NCI-H446 (cell line): ENCODE measurements around the gene OR10A3.
"Not testable (repeated sequence)": the region's sequence is repeated elsewhere in the genome, so short reads cannot be mapped to it uniquely, and the experiment has no call there.

Experiments
- DNase-seq, 2 experiments: peaks; one replicate each; lab custom pipeline; 2025; lab: John Stamatoyannopoulos, UW

OR10A3 gene

DNA sequence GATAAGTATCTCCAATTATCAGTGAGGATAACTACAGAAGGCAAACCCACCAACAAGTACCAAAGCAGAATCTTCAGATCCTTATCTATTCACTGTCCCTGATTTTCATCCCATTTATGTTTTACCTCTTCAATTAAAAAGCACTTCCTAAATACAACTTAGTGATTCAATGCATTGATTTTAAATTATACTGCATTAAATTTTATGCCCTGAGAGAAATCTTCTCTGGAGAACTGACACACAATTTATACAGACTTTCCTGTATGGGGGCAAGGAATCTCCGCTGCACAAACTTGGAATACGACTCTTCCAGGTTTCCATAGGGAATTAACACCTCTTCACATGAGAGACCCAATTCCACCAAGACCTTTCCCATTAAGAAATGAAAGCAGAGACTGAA is at the start of gene OR10A3:
Gene OR10A3 (minus strand): TSS at position 101 of the 400 bp plus-strand sequence. CDS start 2,188 bp downstream, outside the sequence.
- DNase-seq: no peak

DNA sequence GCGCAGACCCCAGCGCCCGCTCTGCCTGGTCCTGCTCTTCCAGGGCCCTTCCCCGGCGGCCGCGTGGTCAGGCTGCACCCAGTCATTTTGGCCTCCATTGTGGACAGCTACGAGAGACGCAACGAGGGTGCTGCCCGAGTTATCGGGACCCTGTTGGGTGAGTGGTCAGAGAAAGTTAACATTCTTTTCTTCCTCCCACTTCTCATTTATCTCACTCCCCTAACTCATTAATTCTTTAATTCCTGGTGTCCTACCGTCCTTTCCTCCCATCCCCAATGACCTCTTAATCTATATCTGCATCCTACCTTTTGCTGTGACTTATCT is 46.0 kb upstream of the OR10A3 start:
- DNase-seq: not testable (repeated sequence)

- peak; percentile 99 to 100 for DNase-seq
Measured at GRCh38 chr11:7986768-7987559, 45.5 kb upstream of the OR10A3 start, which contains the start of gene EIF3F. Gene EIF3F, plus strand, starts transcription at chr11:7987337. Its CDS starts 16 bp downstream, at chr11:7987353.

DNA sequence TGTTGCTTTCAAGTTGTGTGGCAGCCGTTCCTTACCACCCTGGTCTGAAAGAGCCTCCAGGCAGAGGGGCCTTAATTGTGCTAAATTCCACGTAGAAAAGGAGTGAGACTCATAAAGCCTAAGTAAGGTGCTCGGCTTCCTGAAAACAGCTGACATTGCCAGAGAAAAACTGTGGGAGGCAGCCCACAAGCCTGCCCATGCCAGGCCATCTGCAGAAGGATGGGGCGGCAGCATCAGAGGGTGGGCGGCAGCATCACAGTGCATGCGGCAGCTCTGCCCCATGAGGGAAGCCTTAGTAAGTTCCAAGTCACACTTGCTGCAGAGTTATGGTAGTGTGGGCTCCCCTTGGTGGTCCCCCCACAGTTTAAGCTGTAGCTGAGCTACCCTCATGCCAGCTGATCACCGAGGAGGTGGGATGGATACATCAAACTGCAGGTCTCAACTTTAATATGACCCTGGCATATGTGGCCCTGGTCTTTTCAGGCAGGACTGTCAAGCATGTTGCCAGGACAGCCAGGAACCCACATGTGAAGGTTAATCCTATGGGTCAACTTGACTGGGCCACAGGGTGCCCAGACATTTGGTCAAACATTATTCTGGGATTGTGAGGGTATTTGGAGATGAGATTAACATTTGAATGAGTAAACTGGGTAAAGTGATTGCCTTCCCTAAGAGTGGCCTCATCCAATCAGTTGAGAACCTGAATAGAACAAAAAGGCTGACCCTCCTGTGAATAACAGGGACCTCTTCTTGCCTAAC is 42.5 kb upstream of the OR10A3 start:
- DNase-seq: no peak

DNA sequence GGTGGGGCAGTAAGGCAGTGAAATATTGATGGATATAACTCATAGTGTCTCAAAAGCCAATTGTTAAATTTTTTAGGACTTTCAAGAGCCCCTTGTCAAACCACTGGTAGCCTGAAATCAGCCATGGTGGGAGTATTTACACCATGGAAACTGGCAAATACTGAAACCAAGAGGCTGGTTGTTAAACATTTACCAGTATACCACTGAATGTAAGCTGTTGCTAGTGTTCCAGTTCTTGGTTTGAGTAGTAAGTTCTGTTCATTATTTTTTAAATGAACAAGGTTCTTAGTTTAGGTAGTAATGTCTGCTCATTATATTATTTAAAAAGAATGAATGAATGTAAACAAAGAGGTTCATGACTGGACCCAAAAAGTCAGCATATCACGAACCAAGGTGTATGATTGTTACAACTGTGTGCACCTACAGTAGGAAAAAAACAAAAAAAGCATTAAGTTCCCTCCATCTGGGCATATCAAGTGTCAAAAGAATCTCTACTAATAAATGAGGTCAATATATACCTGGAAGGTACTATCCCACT is 41.1 kb upstream of the OR10A3 start:
- no peak for DNase-seq

- DNase-seq: no peak
Measured at GRCh38 chr11:7981619-7982157, 40.2 kb upstream of the OR10A3 start.

GRCh38 chr11:7977232-7977917 is 35.9 kb upstream of the OR10A3 start:
- DNase-seq: no peak

DNA sequence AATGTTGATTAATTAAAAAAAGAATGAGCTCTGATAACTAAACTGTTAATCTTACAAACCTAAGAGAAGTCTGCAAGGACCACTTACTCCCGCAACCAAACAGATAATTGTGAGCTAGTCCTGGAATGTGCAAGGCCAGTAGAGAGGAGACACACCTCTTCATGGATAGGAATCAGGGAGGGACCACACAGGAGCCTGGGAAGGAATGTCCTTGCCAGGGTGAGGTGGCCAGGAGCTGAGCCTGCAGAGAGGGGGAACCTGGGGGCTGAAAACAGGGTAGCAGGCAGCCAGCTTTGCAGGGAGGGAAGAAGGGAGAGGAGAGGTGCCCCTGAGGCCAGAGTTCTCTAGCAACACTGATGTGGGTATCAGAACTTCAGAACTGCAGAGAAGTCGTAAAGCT is 33.2 kb upstream of the OR10A3 start:
- DNase-seq: no peak

DNA sequence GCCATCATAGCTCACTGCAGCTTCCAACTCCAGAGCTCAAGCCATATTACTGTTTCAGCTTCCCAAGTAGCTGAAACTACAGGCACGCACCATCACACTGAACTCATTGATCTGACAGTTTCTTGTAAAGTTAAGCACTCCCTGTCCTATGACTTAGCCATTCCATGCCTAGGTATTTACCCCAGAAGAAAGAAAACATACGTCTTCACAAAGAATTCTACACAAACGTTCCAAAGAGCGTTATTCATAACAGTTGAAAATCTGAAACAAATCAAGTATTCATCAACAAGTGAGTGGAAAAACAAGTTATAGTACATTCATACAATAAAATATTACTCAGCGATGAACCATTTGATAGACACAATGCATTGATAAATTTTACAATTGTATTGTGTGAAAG is 31.5 kb upstream of the OR10A3 start:
- no peak for DNase-seq

DNA sequence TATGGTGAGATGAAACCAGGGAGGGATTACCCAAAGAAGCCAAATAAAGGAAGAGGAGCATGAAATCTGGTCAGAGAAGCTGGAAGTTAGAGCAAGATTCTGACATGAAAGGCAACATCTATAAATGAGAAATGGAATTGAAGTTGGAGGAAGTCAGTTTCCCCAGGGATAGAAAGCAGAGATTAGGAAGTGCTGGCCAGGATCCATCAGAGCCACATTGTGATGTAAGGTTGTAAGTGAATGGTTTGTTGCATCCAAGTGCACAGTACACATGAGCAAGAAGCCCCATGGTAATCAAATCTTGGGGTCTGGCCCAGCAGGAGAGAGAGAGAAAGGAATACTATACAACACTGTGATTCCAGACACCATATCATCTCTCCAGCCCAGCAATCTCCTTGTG is 30.3 kb upstream of the OR10A3 start:
- DNase-seq: no peak

DNA sequence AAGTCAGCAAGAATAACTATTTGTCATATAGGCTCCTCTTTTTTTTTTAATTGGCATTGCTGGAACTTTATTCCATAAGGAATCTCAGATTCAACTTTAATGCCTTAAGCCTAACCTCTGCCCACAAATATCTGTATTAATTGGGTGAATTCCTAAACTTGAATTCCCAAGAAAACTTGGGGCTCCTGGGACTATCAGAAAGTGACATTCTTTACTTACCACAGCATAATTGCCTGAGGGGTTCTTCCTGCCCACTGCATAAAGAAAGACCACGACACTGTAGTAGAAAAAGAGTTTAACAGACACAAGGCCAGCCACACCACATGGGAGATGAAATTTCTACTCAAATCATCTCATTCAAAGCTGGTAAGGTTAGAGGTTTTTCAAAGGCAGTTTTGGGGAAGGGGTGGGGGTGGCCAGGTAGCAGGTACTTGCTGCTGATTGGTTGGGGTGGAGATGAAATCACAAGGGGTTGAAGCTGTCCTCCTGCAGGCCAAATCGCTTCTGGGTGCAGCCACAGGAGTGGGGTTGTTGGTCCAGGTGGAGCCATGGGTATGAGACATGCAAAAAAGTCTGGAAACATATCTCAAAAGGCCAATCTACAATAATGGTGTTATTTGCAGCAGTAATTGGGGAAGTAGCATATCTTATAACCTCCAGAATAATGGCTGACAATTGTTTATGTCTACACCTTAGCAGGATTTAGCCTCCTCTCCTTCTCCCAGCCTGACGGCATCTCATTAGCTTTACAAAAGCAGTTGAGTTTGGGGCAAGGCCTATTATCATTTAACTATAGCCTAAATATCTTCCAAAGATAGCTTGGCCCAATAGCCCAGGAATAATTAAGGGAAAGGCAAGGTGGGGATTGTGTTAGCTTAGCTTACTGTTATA is 28.5 kb upstream of the OR10A3 start:
- DNase-seq: no peak

- DNase-seq: no peak
Measured at GRCh38 chr11:7968686-7969085, 27.2 kb upstream of the OR10A3 start.

DNA sequence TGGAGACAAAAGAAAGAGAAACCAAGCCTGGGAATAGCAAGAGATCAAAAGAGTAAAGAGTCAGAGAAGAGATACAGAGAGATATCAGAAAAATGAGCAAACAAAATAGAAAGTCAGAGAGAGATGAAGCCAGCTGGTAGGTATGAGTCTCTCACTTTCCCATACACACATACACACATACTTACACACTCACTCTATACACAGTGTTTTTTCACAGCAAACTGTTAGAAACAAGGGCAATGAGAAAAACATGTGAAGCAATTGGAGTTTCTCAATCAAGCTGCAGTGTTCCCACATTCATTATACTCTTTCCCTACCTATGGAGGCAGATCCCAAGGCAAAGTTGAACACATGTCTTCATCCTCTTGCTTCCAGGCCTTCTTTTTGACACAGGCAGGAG is 26.3 kb upstream of the OR10A3 start:
- no peak for DNase-seq

- DNase-seq: no peak
Measured at GRCh38 chr11:7967097-7967496, 25.6 kb upstream of the OR10A3 start.

DNA sequence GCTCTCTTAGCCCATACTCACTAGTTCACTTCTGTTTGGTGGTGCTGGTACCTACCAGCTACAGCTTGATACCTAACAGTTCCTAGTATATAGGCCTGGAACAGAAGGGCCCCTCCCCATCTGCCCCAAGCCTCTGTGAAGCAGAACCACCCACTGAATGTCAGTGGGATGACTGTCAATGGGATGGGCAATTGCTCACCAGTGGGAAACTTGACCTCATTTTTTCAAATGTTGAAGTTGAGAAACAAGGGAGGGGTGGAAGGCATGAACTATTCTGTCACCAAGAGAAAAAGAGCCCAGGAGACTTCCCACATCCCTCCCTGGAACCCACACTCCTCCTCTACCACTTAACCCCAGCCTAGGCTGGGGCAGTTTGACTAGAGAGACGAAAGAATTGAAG is 23.9 kb upstream of the OR10A3 start, which contains the start of gene NLRP10:
Gene NLRP10 (minus strand): TSS at position 62 of the 400 bp plus-strand sequence. CDS start 1,952 bp downstream, outside the sequence.
- DNase-seq: no peak

DNA sequence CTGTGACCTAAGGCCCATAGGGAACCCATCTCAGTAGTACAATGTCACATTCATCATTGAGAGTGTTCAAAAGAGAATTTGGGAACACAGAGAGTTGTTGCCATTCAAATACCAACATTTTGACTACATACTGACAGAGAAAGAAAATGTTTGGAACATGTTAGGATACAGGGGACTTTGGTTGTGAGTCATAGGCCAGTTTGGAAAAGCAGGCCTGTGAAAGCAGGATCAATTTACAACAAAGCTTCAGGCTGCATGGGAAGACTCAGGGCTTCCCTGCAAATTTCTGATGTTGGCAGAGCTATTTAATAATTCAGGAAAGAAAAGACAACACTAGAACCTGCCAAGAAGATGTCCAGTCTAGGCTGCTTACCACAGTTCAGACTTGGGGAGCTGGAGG is 23.4 kb upstream of the OR10A3 start:
- DNase-seq: no peak

GRCh38 chr11:7964261-7964660 is 22.8 kb upstream of the OR10A3 start:
- no peak for DNase-seq

- no peak for DNase-seq
Measured at GRCh38 chr11:7955191-7955590, 13.7 kb upstream of the OR10A3 start.

GRCh38 chr11:7949934-7950333 is 8.4 kb upstream of the OR10A3 start:
- no peak for DNase-seq

DNA sequence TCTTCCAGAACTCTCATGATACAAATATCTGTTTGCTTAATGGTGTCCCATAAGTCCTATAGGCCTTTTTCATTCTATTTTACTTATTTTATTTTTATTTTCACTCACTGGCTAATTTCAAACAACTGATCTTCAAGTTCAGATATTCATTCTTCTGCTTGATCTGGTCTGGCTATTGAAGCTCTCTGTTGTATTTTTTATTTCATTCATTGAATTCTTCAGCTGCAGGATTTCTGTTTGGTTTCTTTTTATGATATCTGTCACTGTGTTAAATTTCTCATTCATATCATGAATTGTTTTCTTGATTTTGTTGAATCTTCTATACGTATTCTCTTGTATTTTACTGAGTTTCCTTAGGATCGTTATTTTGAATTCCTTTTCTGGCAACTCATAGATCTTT is 2.6 kb upstream of the OR10A3 start:
- no peak for DNase-seq

GRCh38 chr11:7941146-7941545 is 362 bp downstream of the OR10A3 start:
- no peak for DNase-seq
